Activated CD4-positive, alpha-beta T cell treated with anti-CD3 and anti-CD28 coated beads, Interleukin-2, amount 10 ng/mL, durations not matched to agents 24 days and 14 days (primary cell): ENCODE measurements around the gene ACER3. TPM values are rescaled to one million over a fixed set of nuclear protein-coding genes. Genes with fewer than 3 reads are reported as not detected.

Experiments
- DNase-seq: peaks from one replicate; pipeline ENCODE4 v3.0.0; 2022
- H3K27ac Mint-ChIP-seq: one replicate; pipeline ENCODE4 v1.8.0; 2022; ENCODE audit warnings: mild to moderate bottlenecking, mixed read lengths
- H3K27me3 Mint-ChIP-seq: one replicate; pipeline ENCODE4 v1.8.0; 2022; ENCODE audit warnings: mixed read lengths
- H3K36me3 Mint-ChIP-seq: one replicate; pipeline ENCODE4 v1.8.0; 2022; ENCODE audit warnings: low read depth, mild to moderate bottlenecking, mixed read lengths
- H3K4me1 Mint-ChIP-seq: one replicate; pipeline ENCODE4 v1.8.0; 2021; ENCODE audit warnings: mixed read lengths
- H3K4me3 Mint-ChIP-seq: one replicate; pipeline ENCODE4 v1.8.0; 2022; ENCODE audit warnings: mild to moderate bottlenecking, moderate library complexity, mixed read lengths
- H3K9me3 Mint-ChIP-seq: one replicate; pipeline ENCODE4 v1.8.0; 2021; ENCODE audit warnings: mixed read lengths
- intact Hi-C: fragments of 100-400 bp; cut with micrococcal nuclease; formaldehyde crosslinking; loops from one replicate; pipeline ENCODE4 v1.15.1; 2023
- total RNA-seq: library from RNA; stranded (reverse); gene quantifications from 2 replicates; pipeline ENCODE4 v1.2.3, GENCODE V29; 2022

ACER3 gene
- total RNA-seq, 1 donor from 2014 or later: 12.5 TPM

- H3K36me3 Mint-ChIP-seq: no peaks in the 10 kb centered on the region
- no peak for DNase-seq
- no peak overlapping the region for H3K4me3 Mint-ChIP-seq
These were observed 165.5 kb downstream of the ACER3 start for GRCh38 chr11:77026221-77026620.

GRCh38 chr11:77026743-77027142 is 166.0 kb downstream of the ACER3 start:
- DNase-seq: no peak
- peaks cover 2% of the 10 kb centered on the region for H3K4me1 Mint-ChIP-seq
- H3K27ac Mint-ChIP-seq: no peak overlapping the region
- H3K9me3 Mint-ChIP-seq: no peaks in the 10 kb centered on the region
- intact Hi-C loops: no loop called here
- H3K4me3 Mint-ChIP-seq: no peak overlapping the region
- H3K36me3 Mint-ChIP-seq: no peaks in the 10 kb centered on the region
- peaks cover 9% of the 10 kb centered on the region for H3K27me3 Mint-ChIP-seq

More at GRCh38 chr11:77026221-77026620, 165.5 kb downstream of the ACER3 start:
- intact Hi-C loops: no loop called here
- H3K9me3 Mint-ChIP-seq: no peaks in the 10 kb centered on the region
- H3K27ac Mint-ChIP-seq: no peak overlapping the region
- H3K27me3 Mint-ChIP-seq: peaks cover 9% of the 10 kb centered on the region
- H3K4me1 Mint-ChIP-seq: peaks cover 2% of the 10 kb centered on the region

GRCh38 chr11:77027275-77027674 is 166.6 kb downstream of the ACER3 start:
- no peaks in the 10 kb centered on the region for H3K9me3 Mint-ChIP-seq
- no peak for DNase-seq
- H3K27ac Mint-ChIP-seq: no peak overlapping the region

GRCh38 chr11:77029829-77030228 is 169.1 kb downstream of the ACER3 start:
- Mint-ChIP-seq H3K27ac (no peak overlapping the region), H3K4me1 (no peaks in the 10 kb centered on the region)

More at GRCh38 chr11:77027275-77027674, 166.6 kb downstream of the ACER3 start:
- Mint-ChIP-seq H3K27me3 (peaks cover 9% of the 10 kb centered on the region), H3K36me3 (no peaks in the 10 kb centered on the region), H3K4me1 (peaks cover 2% of the 10 kb centered on the region), H3K4me3 (no peak overlapping the region)
- intact Hi-C loops: no loop called here

GRCh38 chr11:77030834-77031414 is 170.2 kb downstream of the ACER3 start:
- intact Hi-C loops: no loop called here
- H3K27ac Mint-ChIP-seq: no peak overlapping the region
- no peak overlapping the region for H3K4me3 Mint-ChIP-seq
- H3K36me3 Mint-ChIP-seq: no peaks in the 10 kb centered on the region
- no peak for DNase-seq
- H3K4me1 Mint-ChIP-seq: no peaks in the 10 kb centered on the region
- peaks cover 16% of the 10 kb centered on the region for H3K27me3 Mint-ChIP-seq
- no peaks in the 10 kb centered on the region for H3K9me3 Mint-ChIP-seq

More at GRCh38 chr11:77029829-77030228, 169.1 kb downstream of the ACER3 start:
- H3K9me3 Mint-ChIP-seq: no peaks in the 10 kb centered on the region
- no peak for DNase-seq
- intact Hi-C loops: no loop called here
- H3K4me3 Mint-ChIP-seq: no peak overlapping the region
- peaks cover 10% of the 10 kb centered on the region for H3K27me3 Mint-ChIP-seq
- H3K36me3 Mint-ChIP-seq: no peaks in the 10 kb centered on the region

GRCh38 chr11:77031599-77031998 is 170.9 kb downstream of the ACER3 start:
- Mint-ChIP-seq H3K27ac (no peak overlapping the region), H3K4me1 (no peaks in the 10 kb centered on the region), H3K36me3 (no peaks in the 10 kb centered on the region), H3K4me3 (no peak overlapping the region), H3K9me3 (no peaks in the 10 kb centered on the region), H3K27me3 (peaks cover 21% of the 10 kb centered on the region)
- DNase-seq: no peak
- intact Hi-C loops: no loop called here

- intact Hi-C loops: no loop called here
- H3K27me3 Mint-ChIP-seq: peaks cover 38% of the 10 kb centered on the region
- no peak for DNase-seq
- H3K4me3 Mint-ChIP-seq: no peak overlapping the region
- H3K9me3 Mint-ChIP-seq: no peaks in the 10 kb centered on the region
- peaks cover 5% of the 10 kb centered on the region for H3K4me1 Mint-ChIP-seq
- H3K27ac Mint-ChIP-seq: no peak overlapping the region
- no peaks in the 10 kb centered on the region for H3K36me3 Mint-ChIP-seq
These were observed 174.3 kb downstream of the ACER3 start for GRCh38 chr11:77035039-77035438.

- no peak overlapping the region for H3K4me3 Mint-ChIP-seq
- no peaks in the 10 kb centered on the region for H3K36me3 Mint-ChIP-seq
- no peaks in the 10 kb centered on the region for H3K9me3 Mint-ChIP-seq
- peaks cover 36% of the 10 kb centered on the region for H3K27me3 Mint-ChIP-seq
- peaks cover 5% of the 10 kb centered on the region for H3K4me1 Mint-ChIP-seq
- no peak for DNase-seq
- H3K27ac Mint-ChIP-seq: no peak overlapping the region
- intact Hi-C loops: no loop called here
These were observed 174.9 kb downstream of the ACER3 start for GRCh38 chr11:77035580-77035979.

GRCh38 chr11:77036398-77036797 is 175.7 kb downstream of the ACER3 start:
- intact Hi-C loops: no loop called here
- Mint-ChIP-seq H3K27me3 (peaks cover 41% of the 10 kb centered on the region), H3K4me1 (peaks cover 5% of the 10 kb centered on the region), H3K27ac (no peak overlapping the region), H3K4me3 (no peak overlapping the region), H3K36me3 (no peaks in the 10 kb centered on the region), H3K9me3 (no peaks in the 10 kb centered on the region)
- DNase-seq: no peak

- Mint-ChIP-seq H3K36me3 (no peaks in the 10 kb centered on the region), H3K27me3 (peaks cover 41% of the 10 kb centered on the region), H3K4me1 (peaks cover 5% of the 10 kb centered on the region), H3K27ac (no peak overlapping the region), H3K9me3 (no peaks in the 10 kb centered on the region), H3K4me3 (no peak overlapping the region)
- DNase-seq: no peak
- intact Hi-C loops: no loop called here
These were observed 176.3 kb downstream of the ACER3 start for GRCh38 chr11:77037057-77037456.

GRCh38 chr11:77038029-77038824 is 177.5 kb downstream of the ACER3 start:
- H3K4me1 Mint-ChIP-seq: peaks cover 5% of the 10 kb centered on the region
- no peaks in the 10 kb centered on the region for H3K36me3 Mint-ChIP-seq
- no peak overlapping the region for H3K27ac Mint-ChIP-seq
- peak overlapping the region; percentile 41 for H3K4me3 Mint-ChIP-seq
- H3K27me3 Mint-ChIP-seq: peaks cover 47% of the 10 kb centered on the region
- DNase-seq: no peak
- H3K9me3 Mint-ChIP-seq: no peaks in the 10 kb centered on the region
- intact Hi-C loops: no loop called here

GRCh38 chr11:77038825-77039326 is 178.2 kb downstream of the ACER3 start:
- no peaks in the 10 kb centered on the region for H3K9me3 Mint-ChIP-seq
- no peak overlapping the region for H3K27ac Mint-ChIP-seq
- peaks cover 5% of the 10 kb centered on the region for H3K4me1 Mint-ChIP-seq
- no peaks in the 10 kb centered on the region for H3K36me3 Mint-ChIP-seq
- H3K4me3 Mint-ChIP-seq: peak overlapping the region; percentile 41
- intact Hi-C loops: no loop called here
- peaks cover 48% of the 10 kb centered on the region for H3K27me3 Mint-ChIP-seq
- no peak for DNase-seq

- DNase-seq: peak; percentile 73
- H3K27me3 Mint-ChIP-seq: peaks cover 52% of the 10 kb centered on the region
- H3K4me1 Mint-ChIP-seq: peaks cover 5% of the 10 kb centered on the region
- H3K9me3 Mint-ChIP-seq: no peaks in the 10 kb centered on the region
- no peak overlapping the region for H3K27ac Mint-ChIP-seq
- intact Hi-C loops: no loop called here
- H3K4me3 Mint-ChIP-seq: no peak overlapping the region
- H3K36me3 Mint-ChIP-seq: no peaks in the 10 kb centered on the region
These were observed 179.0 kb downstream of the ACER3 start for GRCh38 chr11:77039491-77040400.
